Endodermal cell (in vitro differentiated cells): ENCODE data around the gene GNAI3. TPM values are rescaled to one million over a fixed set of nuclear protein-coding genes. Genes with fewer than 3 reads are reported as not detected.

Source experiments
- DNase-seq: peaks from one replicate; pipeline ENCODE4 v3.0.0-alpha.2; 2017
- H3K27ac ChIP-seq: 2 replicates; pipeline ENCODE4 v1.5.1; 2013; ENCODE audit warnings: mild to moderate bottlenecking, low read depth, low read length, moderate library complexity
- H3K27me3 ChIP-seq: 2 replicates; pipeline ENCODE4 v1.6.1; 2013; ENCODE audit warnings: mild to moderate bottlenecking, low read length, moderate library complexity; ENCODE audit not compliant: insufficient read depth, control insufficient read depth, poor library complexity, severe bottlenecking
- H3K36me3 ChIP-seq: 2 replicates; pipeline ENCODE4 v1.7.0; 2013; ENCODE audit warnings: mild to moderate bottlenecking, low read length, moderate library complexity; ENCODE audit not compliant: control insufficient read depth, insufficient read depth
- H3K4me1 ChIP-seq: one replicate; pipeline ENCODE4 v1.7.0; 2013; ENCODE audit warnings: low read length; ENCODE audit not compliant: control insufficient read depth, insufficient read depth
- H3K4me3 ChIP-seq: 2 replicates; pipeline ENCODE4 v1.5.1; 2013; ENCODE audit warnings: mild to moderate bottlenecking, low read length, moderate library complexity
- H3K9ac ChIP-seq: 2 replicates; pipeline ENCODE4 v1.6.1; 2013; ENCODE audit warnings: mild to moderate bottlenecking, low read length, moderate library complexity; ENCODE audit not compliant: poor library complexity, severe bottlenecking; ENCODE audit errors: extremely low read depth
- H3K9me3 ChIP-seq: 2 replicates; pipeline ENCODE4 v1.6.1; 2013; ENCODE audit warnings: mild to moderate bottlenecking, low read length, moderate library complexity; ENCODE audit not compliant: control insufficient read depth
- H3K27ac Mint-ChIP-seq: 2 replicates; pipeline ENCODE4 v1.8.0; 2020; ENCODE audit warnings: mixed read lengths
- H3K27me3 Mint-ChIP-seq: 2 replicates; pipeline ENCODE4 v1.8.0; 2021; ENCODE audit warnings: mild to moderate bottlenecking, mixed read lengths; ENCODE audit not compliant: insufficient read depth
- H3K36me3 Mint-ChIP-seq: 2 replicates; pipeline ENCODE4 v1.8.0; 2020; ENCODE audit warnings: low read depth, mixed read lengths
- H3K4me1 Mint-ChIP-seq: 2 replicates; pipeline ENCODE4 v1.8.0; 2020; ENCODE audit warnings: mixed read lengths
- H3K4me3 Mint-ChIP-seq: 2 replicates; pipeline ENCODE4 v1.8.0; 2020; ENCODE audit warnings: mild to moderate bottlenecking, moderate library complexity, mixed read lengths
- H3K9me3 Mint-ChIP-seq: 2 replicates; pipeline ENCODE4 v1.8.0; 2020; ENCODE audit warnings: mild to moderate bottlenecking, mixed read lengths
- WGBS, 2 experiments: methylation state at CpG; one replicate each; pipeline versions ENCODE4 v1.1.5 to v1.1.7; 2013; ENCODE audit warnings: missing lambda C conversion rate in 2 of 2, mixed read lengths in 1 of 2; ENCODE audit not compliant: insufficient coverage in 1 of 2, insufficient read length in 1 of 2; 5-methylcytosine and 5-hydroxymethylcytosine counted together
- total RNA-seq, 2 donors: library from RNA; stranded (reverse); fragmentation: NEBNext Ultra II Directional in 1 of 2; extraction: Animal tissue kit (Norgen Biotek cat#: 25700) in 1 of 2; gene quantifications; 2 replicates in 1 of 2; 3 replicates in 1 of 2; pipeline ENCODE4 v1.2.1, GENCODE V29; 2021
- TF ChIP-seq, protein P1 (sequence below): fragments of 200-600 bp; sonication (generic); conservative IDR thresholded peaks from 2 replicates; pipeline ENCODE4 v1.5.0; 2021; ENCODE audit warnings: antibody characterized with exemption, mild to moderate bottlenecking

The GNAI3 gene
- total RNA-seq, 2 donors from 2014 or later = 10.1 to 10.9 TPM

DNA sequence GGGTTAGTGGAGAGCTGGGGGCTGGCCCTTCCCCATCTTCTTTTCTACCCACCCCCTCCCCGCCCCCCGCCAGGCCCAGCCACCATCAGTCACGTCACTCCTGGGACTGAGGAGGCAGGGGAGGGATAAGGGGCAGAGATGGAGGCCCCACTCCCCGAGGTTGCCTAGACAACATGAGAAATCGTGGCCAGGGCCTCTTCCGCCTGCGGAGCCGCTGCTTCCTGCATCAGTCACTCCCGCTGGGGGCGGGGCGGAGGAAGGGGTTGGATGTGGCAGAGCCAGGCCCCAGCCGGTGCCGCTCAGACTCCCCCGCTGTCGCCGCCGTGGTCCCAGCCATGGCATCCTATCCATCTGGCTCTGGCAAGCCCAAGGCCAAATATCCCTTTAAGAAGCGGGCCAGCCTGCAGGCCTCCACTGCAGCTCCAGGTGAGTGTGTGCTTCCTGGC lies 72.4 kb downstream of the GNAI3 start:
- TF ChIP-seq, protein P1, sequence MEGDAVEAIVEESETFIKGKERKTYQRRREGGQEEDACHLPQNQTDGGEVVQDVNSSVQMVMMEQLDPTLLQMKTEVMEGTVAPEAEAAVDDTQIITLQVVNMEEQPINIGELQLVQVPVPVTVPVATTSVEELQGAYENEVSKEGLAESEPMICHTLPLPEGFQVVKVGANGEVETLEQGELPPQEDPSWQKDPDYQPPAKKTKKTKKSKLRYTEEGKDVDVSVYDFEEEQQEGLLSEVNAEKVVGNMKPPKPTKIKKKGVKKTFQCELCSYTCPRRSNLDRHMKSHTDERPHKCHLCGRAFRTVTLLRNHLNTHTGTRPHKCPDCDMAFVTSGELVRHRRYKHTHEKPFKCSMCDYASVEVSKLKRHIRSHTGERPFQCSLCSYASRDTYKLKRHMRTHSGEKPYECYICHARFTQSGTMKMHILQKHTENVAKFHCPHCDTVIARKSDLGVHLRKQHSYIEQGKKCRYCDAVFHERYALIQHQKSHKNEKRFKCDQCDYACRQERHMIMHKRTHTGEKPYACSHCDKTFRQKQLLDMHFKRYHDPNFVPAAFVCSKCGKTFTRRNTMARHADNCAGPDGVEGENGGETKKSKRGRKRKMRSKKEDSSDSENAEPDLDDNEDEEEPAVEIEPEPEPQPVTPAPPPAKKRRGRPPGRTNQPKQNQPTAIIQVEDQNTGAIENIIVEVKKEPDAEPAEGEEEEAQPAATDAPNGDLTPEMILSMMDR = no peak
- Histone ChIP-seq H3K4me3 (peak overlapping the region; percentile 95), H3K27ac (peak overlapping the region; percentile 73), H3K9me3 (no peaks in the 10 kb centered on the region), H3K4me1 (peaks cover 7% of the 10 kb centered on the region), H3K36me3 (no peaks in the 10 kb centered on the region), H3K9ac (peak overlapping the region; percentile 78), H3K27me3 (no peaks in the 10 kb centered on the region)
- H3K4me3 Mint-ChIP-seq = peak overlapping the region; percentile 91
- no peak overlapping the region for H3K27ac Mint-ChIP-seq
- DNase-seq = peak; percentile 94
- H3K36me3 Mint-ChIP-seq = no peaks in the 10 kb centered on the region
- 1 to 13% methylated on average over 1 to 17 of the region's 18 CpGs for WGBS, 2 experiments
- peaks cover 23% of the 10 kb centered on the region for H3K4me1 Mint-ChIP-seq
- no peaks in the 10 kb centered on the region for H3K9me3 Mint-ChIP-seq
- no peaks in the 10 kb centered on the region for H3K27me3 Mint-ChIP-seq

DNA sequence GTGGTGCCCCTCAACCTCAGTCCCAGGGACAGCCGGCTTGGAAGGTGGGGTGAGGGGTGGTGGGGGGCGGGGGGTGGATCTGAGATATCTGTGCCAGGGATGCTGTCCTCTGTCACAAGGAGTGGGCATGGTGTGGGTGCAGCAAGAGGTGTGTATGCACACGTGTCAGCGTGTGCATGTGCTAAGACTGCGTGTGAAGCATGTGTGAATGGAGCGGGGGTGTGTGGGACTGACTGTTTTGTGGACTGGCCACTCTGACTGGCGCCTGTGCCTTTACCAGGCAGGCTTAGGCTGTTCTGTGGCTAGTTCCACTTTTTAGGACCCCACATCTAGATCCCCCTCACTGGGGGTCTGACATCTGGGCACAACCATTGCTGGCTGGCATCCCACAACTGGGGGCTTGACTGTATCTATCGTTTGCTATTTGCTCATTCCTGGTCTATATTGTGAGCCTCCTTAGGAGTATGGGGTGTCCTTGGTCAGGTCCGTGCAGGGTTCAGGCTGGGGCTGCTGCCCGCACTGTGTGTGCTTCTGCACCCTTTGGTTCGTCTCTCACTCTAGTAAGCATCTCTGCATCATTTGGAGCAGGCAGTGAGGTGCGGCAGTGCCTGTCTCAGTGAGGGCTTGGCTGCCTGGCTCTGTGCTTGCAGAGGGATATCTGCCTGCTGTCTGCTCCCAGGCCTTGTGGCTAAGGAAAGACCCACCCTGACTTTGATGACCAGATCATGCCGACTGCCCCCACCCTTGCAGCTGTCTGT lies 73.1 kb downstream of the GNAI3 start:
- WGBS, 2 experiments = 78 to 87% methylated on average over 9 to 13 of the region's 13 CpGs
- Mint-ChIP-seq H3K4me1 (peaks cover 23% of the 10 kb centered on the region), H3K27me3 (no peaks in the 10 kb centered on the region), H3K36me3 (peaks cover 6% of the 10 kb centered on the region), H3K4me3 (peak overlapping the region; percentile 91), H3K9me3 (no peaks in the 10 kb centered on the region), H3K27ac (no peak overlapping the region)
- TF ChIP-seq, protein P1 = no peak
- Histone ChIP-seq H3K9ac (no peak overlapping the region), H3K36me3 (no peaks in the 10 kb centered on the region), H3K27ac (no peak overlapping the region), H3K27me3 (no peaks in the 10 kb centered on the region), H3K4me3 (peak overlapping the region; percentile 95), H3K4me1 (peaks cover 7% of the 10 kb centered on the region), H3K9me3 (no peaks in the 10 kb centered on the region)
- peak; percentile 35 for DNase-seq

DNA sequence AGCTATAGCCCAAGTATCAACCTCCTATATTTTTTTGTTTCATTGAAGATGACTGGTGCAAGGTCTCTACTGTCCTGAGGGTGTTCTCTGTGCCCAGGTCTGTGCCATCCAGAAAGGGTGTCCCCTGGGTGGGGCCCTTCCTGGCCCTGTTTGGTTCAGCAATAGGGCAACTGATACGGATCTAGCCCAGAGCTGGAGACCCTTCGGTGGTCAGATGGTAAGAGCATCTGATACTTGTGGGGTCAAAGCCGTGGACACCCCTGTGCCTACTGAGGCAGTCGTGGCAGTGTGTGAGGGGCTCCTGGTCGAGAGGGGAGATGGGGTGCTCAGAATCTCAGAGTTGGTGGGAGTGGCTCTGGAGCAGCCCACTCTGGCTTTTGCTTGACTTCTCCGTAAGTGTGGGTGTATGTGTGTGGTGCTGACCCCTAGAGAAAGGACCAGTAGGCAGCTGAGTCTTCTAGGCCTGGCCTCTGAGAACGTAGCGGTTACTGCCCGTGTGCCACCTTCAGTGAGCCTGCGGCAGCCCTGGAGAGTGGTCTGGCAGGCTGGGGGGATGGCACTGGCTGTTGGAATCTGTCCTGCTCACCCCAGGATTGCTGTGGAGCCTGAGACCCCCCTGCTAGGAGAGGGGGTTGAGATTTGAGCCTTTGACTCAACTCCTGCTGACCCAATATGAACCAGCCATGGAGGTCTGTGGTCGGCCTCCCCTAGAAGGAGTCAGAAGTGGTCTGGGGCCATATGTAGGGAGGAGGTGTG lies 73.9 kb downstream of the GNAI3 start:
- Mint-ChIP-seq H3K4me1 (peaks cover 21% of the 10 kb centered on the region), H3K9me3 (no peaks in the 10 kb centered on the region), H3K27me3 (no peaks in the 10 kb centered on the region), H3K27ac (no peak overlapping the region), H3K4me3 (peak overlapping the region; percentile 91), H3K36me3 (peaks cover 7% of the 10 kb centered on the region)
- Histone ChIP-seq H3K27me3 (no peaks in the 10 kb centered on the region), H3K4me1 (peaks cover 7% of the 10 kb centered on the region), H3K9ac (no peak overlapping the region), H3K36me3 (no peaks in the 10 kb centered on the region), H3K9me3 (no peaks in the 10 kb centered on the region), H3K4me3 (peak overlapping the region; percentile 95), H3K27ac (no peak overlapping the region)
- 92 to 100% methylated on average over 4 to 11 of the region's 11 CpGs for WGBS, 2 experiments
- no peak for DNase-seq
- TF ChIP-seq, protein P1 = no peak
